Skin of body (tissue), 2 donors: ENCODE data around the gene PTPN23. TPM values are rescaled to one million over a fixed set of nuclear protein-coding genes. Genes with fewer than 3 reads are reported as not detected.
"Not testable (repeated sequence)": the region's sequence is repeated elsewhere in the genome, so short reads cannot be mapped to it uniquely, and the experiment has no call there.

Experiments
- DNase-seq: peaks from one replicate; lab custom pipeline; 2025; lab: John Stamatoyannopoulos, UW
- total RNA-seq: library from RNA; depleted of rRNA; stranded (reverse); fragments of >200 nt; gene quantifications from one replicate; pipeline ENCODE4 v1.2.3, GENCODE V29; 2014

PTPN23 gene
- total RNA-seq, 1 donor from 2014 or later: 17.4 TPM

DNA sequence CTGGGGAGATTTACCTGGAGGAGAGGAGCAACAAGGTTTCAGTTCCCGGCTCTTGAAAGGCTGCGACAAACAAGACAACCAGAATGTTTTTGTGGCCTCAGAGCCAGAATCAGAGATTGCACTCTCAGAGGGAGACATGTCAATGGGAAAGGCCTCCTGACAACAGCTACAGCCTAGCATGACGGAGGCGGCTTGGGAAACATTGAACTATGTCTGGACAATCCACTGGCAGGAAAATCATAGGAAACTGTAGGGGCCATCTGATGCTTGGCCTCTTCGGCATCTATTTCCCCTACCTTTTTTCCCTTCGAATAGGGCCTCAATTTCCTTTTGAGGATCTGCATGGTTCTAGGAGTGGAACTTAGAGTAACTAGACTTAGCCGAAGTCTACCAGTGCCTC, 13.2 kb upstream of the PTPN23 start:
- DNase-seq: no peak

DNA sequence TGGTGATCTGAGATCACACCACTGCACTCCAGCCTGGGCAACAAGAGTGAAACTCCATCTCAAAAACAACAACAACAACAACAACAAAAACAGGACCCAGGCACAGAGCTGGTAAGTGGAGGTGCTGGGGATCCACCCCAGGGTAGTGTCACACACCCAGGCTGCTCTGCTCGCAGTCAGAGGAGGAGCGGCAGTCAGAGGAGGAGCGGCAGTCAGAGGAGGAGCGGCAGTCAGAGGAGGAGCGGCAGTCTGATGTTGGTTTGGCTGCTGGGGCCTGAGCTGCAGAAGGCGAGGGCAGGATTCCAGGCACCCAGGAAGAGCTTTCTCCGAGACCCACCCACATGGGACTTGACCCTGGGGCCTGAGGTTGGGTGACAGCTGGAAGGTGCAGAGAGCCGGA, 10.8 kb upstream of the PTPN23 start:
- not testable (repeated sequence) for DNase-seq

DNA sequence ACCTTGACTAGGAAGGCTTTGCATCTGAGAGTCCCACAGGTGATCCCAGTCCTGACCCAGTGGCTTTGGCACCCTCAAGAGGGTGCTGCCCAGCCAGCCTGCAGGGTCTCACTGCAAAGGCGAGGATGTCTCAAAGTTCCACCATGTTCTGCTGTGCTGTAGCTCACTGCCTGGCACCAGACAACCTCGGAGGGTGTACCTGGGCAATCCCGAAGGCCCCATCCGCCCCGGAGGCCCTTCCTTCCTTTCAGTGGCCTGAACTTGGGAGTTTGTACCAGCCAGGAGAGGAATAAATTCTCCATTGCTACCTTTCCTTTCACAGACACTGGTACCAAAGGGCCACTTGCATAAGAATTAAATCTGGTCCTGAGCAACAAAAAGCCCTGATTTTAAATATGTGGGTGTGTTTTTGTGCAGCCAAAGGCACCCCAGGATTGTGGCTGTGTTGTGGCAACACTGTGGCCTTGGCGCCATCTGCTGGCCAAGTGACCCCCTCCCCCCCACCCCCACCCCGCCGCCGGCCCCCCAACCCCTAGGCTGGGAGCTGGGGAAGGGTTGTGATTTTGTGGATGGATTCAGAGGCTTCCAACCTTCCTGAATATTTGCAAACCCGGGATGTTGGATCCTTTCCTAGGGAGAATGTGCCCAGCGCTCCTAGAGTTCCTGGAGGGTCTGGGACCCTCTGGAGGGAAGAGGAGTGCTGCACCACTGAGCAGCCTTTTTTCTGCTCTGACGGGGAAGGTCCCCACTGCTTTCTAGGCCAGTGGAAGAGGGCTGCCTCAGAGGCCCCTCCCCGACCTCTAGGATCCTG, 9.7 kb upstream of the PTPN23 start:
- DNase-seq: no peak

DNA sequence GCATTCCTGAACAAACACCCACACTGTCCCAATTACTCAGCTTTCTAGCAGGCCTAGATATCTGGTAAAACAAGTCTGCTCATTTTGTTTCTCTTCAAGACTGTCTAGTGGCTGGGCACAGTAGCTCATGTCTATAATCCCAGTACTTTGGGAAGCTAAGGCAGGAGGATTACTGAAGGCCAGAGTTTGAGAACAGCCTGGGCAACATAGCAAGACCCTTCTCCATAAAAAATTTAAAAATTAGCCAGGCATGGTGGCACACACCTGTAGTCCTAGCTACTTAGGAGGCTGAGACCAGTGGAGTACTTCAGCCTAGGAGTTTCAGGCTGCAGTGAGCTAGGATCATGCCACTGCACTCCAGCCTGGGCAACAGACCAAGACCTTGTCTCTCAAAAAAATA, 6.2 kb upstream of the PTPN23 start:
- no peak for DNase-seq

DNA sequence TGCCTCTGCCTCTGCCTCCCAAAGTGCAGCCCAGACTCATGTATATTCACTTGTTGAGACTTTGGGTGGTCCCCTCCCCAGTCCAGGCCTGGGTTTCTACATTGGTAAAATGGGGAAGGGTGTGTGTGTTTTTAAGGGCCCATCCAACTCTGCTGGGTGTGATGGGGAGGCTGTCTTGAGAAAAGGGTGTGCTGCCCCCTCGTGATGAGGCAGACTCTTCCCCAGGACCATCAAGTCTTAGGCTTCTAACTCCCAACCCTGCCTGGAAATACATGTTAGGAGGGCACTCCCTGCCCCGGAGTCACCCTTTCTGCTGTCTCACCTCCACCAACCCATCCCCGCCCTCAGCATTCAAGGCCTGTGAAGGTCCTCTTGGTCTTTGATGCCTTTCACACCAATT, 4.4 kb upstream of the PTPN23 start:
- DNase-seq: no peak

DNA sequence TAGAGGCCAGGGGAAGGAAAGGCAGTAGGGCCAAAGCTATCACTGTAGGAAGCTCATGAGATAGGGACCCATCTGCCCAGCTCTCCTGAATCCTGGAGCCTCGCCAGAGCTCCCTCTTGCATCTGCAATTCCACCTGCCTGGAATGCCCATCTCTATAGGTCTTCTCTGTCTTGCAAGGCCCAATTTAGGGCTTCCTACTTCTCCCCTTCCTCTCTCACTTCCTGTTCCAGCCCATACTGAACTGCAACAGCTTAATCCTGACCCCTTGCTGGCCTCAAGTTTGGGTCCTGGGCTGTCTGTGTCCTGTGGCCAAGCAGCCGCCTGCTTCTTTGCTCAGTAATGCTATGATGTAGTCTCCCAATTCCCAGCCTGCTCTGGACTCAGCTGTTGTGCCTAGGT, 3.6 kb upstream of the PTPN23 start:
- no peak for DNase-seq

DNA sequence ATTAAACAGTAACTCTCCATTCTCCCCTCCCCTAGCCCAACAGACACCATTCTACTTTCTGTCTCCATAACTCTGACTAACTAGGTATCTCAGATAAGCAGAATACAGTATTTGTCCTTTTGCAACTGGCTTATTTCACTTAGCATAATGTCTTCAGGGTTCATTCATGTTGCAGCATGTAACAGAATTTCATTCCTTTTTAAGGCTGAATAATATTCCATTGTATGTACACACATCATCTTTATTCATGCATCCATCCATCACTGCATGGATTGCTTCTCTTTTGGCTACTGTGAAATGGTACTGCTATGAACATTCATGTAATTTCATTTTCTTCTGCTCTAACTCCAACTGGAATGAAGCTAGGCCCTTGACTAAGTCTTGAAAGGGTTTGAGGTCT, 2.0 kb upstream of the PTPN23 start:
- no peak for DNase-seq

DNA sequence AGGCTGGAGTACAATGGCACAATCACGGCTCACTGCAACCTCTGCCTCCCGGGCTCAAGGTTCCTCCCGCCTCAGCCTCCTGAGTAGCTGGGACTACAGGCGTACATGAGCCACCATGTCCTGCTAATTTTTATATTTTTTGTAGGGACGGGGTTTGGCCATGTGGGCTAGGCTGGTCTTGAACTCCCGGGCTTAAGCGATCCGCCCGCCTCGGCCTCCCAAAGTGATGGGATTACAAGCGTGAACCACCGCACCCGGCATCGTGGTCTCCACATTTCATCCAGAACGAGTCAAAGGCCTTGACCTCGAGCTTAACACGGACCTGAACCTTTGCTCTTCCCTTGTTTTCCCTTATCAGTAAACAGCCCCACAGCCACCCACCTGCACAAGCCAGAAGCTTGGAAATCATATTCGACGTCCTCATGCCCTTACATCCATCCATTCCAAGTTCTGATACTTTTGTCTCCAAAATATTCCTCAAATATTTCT, 1.4 kb upstream of the PTPN23 start:
- DNase-seq: no peak

DNA sequence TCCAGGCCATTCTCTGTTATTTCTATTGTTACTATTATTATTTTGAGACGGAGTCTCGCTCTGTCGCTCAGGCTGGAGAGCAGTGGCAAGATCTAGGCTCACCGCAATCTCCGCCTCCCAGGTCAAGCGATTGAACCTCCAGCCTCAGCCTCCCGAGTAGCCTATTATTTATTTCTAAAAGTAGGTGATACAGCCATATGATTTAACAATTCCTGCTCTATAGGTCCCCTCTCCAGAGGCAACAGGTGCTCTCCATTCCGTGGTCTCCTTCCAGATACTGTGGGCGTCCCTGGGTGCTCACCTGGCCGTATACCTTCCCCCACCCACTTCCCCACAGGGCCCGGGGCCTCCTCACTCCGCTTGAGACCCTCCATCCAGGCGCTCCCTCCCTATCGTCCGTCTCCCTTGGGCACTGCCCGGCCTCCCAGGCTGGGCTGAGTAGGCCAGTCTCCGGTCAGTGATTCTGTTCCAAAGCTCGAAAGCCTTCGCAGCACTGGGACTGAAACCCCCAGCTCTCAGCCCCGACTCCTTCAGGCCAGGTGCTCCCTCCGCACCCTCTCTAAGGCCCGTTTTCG, 708 bp upstream of the PTPN23 start:
- DNase-seq: no peak

DNA sequence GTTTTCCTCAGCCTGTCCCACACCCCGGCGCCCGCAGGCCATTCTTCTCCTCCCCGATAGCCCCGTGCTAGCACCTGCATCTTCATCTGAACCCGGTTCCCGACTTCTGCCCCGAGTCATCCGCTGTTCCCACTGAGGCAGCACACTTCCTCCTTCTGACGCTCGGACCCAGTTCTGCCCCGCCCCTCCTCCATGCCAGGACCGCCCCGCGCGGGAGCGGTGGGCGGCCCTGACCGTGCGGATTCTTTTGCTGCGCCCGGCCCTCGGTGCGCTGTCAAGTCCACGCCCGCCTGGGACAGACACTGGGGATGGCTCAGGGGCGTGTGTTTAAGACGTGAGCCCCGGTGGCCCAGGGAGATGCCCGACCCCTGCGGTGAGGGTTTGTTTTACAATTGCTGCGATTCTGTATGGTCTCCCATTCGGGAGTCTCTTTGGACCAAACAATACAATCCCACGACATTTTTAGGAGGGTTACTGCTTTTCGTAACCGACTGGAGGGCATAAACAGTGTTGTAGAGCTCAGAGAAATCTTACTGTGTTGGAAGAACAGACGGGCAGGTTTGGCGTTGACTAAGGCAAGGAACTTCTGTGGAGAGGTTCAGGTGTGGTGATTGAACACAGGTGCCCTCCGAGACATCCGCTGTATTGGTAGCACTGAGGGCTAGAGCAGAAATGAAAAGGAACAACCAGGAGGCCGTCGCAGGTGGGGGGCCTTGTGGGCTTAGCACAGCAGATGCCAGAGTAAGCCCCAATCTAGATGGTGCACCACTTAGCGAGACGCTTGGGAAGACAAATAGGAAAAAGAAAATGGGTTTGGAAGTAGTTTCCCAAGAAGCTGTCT, 716 bp downstream of the PTPN23 start:
- peak; percentile 72 for DNase-seq

DNA sequence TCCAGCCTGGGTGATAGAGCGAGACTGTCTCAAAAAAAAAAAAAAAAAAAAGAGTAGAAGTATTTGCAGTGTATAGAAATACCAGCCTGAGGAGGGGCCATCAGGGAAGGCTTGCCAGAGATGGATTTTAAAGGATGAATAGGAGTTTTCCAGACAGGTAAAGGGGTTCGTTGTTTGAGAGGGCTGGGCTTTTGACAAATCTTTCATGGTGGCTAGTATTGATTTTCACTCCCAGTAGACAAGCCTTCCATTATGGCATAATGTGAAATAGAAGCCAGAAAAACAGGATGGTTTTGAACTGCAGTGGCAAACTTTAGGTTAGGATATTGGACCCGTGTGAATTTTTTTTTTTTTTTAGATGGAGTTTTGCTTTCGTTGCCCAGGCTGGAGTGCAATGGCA, 3.6 kb downstream of the PTPN23 start:
- DNase-seq: no peak

DNA sequence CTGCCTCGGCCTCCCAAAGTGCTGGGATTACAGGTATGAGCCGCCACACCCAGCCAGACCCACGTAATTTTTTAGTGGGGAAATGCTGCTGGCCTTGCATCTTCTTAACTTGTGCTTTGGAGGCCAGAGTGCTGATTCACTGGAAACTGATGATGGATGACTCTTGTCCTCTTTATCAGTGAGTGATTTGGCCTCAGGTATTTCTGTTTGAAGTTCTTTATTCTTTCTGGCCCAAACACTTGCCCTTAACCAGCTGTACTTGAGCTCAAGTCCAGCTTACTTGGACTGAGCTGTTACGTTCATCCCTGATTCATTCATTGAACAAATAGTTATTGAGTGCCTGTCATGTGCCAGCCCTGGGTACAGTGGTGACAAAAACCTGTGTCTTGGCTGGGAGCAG, 4.2 kb downstream of the PTPN23 start:
- no peak for DNase-seq

DNA sequence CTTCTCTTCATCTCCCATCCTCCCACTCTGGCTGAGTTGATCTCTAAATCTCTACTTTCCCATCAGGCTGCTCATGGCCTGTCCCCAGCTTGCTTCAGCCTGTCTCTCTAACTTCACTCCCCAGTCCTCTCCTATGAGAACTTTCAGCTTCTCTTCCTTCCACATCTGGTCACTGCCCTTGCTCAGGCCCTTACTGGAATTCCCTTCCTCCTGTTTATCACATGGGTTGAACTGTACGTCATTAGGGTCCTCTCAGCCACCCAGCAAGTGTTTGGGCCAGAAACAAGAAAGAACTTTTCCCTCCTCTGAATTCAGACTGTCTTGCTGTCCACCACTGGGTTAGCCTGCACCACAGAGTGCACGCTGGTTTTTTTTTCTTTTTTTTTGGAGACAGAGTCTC, 5.0 kb downstream of the PTPN23 start:
- DNase-seq: no peak

DNA sequence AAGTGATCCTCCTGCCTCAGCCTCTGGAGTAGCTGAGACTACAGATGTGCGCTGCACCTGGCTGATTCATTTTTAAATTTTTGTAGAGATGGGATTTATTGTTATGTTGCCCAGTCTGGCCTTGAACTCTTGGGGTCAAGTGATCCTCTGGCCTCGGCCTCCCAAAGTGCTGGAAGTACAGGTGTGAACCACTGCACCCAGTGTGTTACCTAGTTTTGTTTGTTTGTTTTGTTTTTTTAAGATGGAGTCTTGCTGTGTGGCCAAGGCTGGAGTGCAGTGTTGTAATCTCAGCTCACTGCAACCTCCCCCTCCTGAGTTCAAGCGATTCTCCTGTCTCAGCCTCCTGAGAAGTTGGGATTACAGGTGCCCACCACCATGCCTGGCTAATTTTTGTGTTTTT, 12.1 kb downstream of the PTPN23 start:
- no peak for DNase-seq

DNA sequence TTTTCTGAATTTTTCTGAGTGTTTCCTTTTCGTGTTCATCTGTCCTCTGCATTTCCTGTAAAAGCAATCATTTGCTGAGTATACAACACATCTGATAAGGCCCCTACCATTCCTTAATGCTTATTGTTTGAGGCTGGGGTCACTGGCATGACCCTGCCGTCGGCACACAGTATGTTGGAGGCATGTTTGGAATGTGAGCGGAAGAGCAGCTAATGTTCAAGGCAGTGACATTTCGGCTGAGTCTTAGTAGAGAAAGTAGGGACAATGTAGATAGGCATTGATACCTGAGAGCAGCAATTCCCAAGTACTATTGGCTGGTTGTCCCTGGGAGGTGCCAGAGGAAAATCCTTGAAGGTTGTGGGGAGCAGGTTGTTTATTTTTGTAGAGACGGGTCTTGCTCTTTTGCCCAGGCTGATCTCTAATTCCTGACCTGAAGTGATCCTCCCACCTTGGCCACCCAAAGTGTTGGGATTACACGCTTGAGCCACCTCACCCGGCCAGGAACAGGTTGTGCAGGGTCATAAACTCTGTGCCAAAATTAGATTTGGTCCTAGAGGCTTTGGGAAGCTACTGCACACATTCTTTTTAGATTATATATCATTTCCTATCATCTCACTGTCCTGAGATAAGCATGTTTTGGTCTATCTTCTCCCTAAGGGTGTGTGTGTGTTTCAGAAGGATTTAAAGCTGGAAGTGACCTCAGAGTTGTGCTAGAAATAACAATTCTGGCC, 13.5 kb downstream of the PTPN23 start:
- no peak for DNase-seq

DNA sequence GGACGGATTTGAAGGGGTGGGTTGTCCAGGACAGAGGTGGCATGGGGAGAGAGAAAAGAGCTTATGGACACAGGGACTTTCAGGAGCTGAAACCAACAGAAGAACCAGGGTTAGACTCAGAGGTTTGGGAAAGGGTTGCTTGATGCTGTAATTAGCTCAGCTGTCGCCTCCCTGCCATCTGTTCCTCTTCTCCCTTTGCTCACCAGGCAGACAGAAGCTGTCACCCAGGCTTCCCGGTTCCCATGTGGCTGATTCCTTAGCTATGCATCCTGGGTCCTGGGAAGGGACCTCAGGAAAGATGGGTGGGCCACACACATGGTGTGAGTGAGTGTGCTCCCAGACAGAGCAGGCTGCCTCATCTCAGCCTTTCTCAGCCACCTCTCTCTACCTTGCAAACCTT, 14.1 kb downstream of the PTPN23 start:
- DNase-seq: no peak

DNA sequence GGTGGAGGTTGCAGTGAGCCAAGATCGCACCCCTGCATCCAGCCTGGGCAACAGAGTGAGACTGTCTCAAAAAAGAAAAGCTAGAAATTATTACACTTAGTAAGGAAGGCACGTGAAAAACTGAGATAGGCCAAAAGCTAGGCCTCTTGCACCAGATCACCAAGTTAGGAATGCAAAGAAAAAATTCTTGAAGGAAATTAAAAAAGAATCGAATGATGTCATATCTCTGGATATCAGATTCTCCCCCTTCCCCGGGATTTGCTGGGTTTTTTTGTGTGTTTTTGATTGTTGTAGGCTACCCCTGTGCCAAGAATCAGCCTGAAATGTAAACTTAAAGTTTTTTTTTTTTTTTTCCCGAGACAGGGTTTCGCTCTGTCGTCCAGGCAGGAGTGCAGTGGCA, 17.4 kb downstream of the PTPN23 start:
- no peak for DNase-seq

DNA sequence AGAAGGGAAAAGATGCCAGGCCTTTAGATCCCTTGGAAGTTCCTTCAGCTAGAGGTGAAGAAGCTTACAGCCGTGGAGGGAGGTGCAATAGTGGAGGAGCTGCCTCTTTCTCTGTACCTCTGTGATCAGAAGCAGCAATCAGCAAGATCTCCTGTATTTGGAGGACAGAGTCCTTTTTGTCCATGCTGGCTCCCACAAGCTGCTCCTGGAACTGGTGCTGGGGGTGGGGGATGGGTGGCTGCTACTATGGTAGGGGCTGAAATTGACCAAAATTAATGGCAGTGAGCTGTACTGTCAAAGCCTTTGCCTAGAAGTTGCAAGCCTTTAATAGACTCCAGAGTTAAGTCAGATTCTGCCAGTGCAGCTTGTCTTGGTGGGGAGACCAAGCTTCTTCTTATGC, 18.2 kb downstream of the PTPN23 start:
- no peak for DNase-seq

DNA sequence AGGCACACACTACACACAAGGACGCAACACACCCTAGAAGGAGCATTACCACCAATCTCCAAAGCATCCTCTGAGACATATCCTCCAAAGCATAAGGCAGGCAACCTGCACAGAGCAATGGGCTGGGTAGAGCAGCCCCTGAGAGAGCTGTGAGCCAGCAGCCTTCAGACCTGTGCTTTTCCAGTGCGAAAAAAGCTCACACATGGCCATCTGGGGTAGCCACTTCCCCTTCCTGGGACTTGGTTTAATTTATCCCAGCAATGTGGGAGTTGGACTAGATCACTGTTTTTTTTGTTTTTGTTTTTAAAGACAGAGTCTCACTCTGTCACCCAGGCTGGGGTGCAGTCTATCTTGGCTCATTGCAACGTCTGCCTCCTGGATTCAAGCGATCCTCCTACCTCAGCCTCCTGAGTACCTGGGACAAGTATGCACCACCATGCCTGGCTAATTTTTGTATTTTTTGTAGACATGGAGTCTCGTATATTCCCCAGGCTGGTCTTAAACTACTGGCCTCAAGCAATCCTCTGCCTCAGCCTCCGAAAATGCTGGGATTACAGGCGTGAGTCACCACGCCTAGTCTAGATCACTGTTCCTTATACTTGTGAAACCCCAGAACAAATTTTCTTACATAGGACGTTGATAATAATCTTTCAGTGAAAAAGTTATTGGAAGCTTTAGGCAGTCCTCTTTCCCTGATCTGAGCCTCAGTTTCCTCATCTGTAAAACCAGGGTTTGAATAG, 18.9 kb downstream of the PTPN23 start:
- no peak for DNase-seq

DNA sequence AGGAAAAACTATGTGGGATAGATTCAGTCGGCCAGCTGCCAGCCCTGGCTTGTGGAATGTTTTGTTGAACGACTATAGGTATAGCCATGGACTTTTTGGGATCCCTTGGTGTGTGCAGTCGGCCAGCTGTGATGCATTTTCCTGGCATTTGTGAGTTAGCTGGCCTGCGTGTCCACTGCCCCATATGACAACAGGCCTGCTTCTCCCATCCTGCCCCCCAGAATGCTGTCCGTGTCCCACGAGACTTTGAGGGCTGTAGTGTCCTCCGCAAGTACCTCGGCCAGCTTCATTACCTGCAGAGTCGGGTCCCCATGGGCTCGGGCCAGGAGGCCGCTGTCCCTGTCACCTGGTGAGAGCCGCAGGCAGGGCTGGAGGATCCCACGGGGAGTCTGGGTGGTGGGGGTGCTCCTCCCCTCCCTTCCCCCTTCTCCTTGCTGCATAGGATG, 23.6 kb downstream of the PTPN23 start:
- DNase-seq: no peak
